RKO (cell line): ENCODE measurements around the gene TGIF1.

Experiments
- DNase-seq: peaks from one replicate; pipeline ENCODE4 v3.0.0-alpha.2; 2016; ENCODE audit warnings: low spot score

TGIF1 gene

GRCh38 chr18:3482258-3482657 lies 32.3 kb downstream of the TGIF1 start:
- DNase-seq, result no peak

- DNase-seq, result no peak
These were observed 35.5 kb downstream of the TGIF1 start for GRCh38 chr18:3485153-3486149.

GRCh38 chr18:3486512-3486911 lies 36.5 kb downstream of the TGIF1 start:
- no peak for DNase-seq

GRCh38 chr18:3489462-3489861 lies 39.5 kb downstream of the TGIF1 start:
- no peak for DNase-seq

GRCh38 chr18:3491981-3492555 lies 42.1 kb downstream of the TGIF1 start:
- no peak for DNase-seq

GRCh38 chr18:3492721-3493120 lies 42.7 kb downstream of the TGIF1 start:
- no peak for DNase-seq

- no peak for DNase-seq
These were observed 43.7 kb downstream of the TGIF1 start for GRCh38 chr18:3493501-3494244.

- DNase-seq, result no peak
These were observed 44.2 kb downstream of the TGIF1 start for GRCh38 chr18:3494245-3494526.

- DNase-seq, result no peak
These were observed 44.6 kb downstream of the TGIF1 start for GRCh38 chr18:3494569-3494968.

- DNase-seq, result no peak
These were observed 45.9 kb downstream of the TGIF1 start for GRCh38 chr18:3495691-3496430.

GRCh38 chr18:3498698-3499471 lies 48.9 kb downstream of the TGIF1 start:
- no peak for DNase-seq

GRCh38 chr18:3499501-3499900 lies 49.5 kb downstream of the TGIF1 start:
- no peak for DNase-seq

- no peak for DNase-seq
These were observed 50.0 kb downstream of the TGIF1 start for GRCh38 chr18:3500016-3500415.

- no peak for DNase-seq
These were observed 52.7 kb downstream of the TGIF1 start for GRCh38 chr18:3502650-3503049.

- DNase-seq, result no peak
These were observed 54.7 kb downstream of the TGIF1 start for GRCh38 chr18:3504637-3505036.

GRCh38 chr18:3508576-3509549 lies 58.9 kb downstream of the TGIF1 start:
- no peak for DNase-seq
